ENCODE results near the gene PCGF2.

GRCh38 chr17:38706505-38707216 lies 41.5 kb downstream of the PCGF2 start:
- no peak for TF ChIP-seq CTCF (IDR thresholded peaks at IDR 0.05; ENCODE audit: insufficient read depth, low read length, poor library complexity, severe bottlenecking)
- TF ChIP-seq EZH2phosphoT487 (conservative IDR thresholded peaks at IDR 0.05; ENCODE audit: low read length): no peak
